Suprapubic skin (tissue), 4 donors: ENCODE data around the gene CDH15.

Source experiments
- EP300 ChIP-seq: sonication (generic); formaldehyde crosslinking; IDR thresholded peaks from one replicate; pipeline ENCODE4 v1.6.1; 2017; ENCODE audit warnings: antibody characterized with exemption
- POLR2AphosphoS5 ChIP-seq, 3 donors: sonication (generic); formaldehyde crosslinking; IDR thresholded peaks; one replicate each; pipeline ENCODE4 v1.6.1; 2017; ENCODE audit warnings: antibody characterized with exemption in 3 of 3
- TF ChIP-seq, protein P1 (sequence below), 2 donors: fragments of 200-600 bp in 1 of 2; fragments of 450-650 bp in 1 of 2; sonication (generic) in 1 of 2; IDR thresholded peaks; one replicate each; pipeline ENCODE4 v1.5.1; 2016 to 2019; ENCODE audit warnings: antibody characterized with exemption in 2 of 2, mild to moderate bottlenecking in 1 of 2, moderate library complexity in 1 of 2

DNA sequence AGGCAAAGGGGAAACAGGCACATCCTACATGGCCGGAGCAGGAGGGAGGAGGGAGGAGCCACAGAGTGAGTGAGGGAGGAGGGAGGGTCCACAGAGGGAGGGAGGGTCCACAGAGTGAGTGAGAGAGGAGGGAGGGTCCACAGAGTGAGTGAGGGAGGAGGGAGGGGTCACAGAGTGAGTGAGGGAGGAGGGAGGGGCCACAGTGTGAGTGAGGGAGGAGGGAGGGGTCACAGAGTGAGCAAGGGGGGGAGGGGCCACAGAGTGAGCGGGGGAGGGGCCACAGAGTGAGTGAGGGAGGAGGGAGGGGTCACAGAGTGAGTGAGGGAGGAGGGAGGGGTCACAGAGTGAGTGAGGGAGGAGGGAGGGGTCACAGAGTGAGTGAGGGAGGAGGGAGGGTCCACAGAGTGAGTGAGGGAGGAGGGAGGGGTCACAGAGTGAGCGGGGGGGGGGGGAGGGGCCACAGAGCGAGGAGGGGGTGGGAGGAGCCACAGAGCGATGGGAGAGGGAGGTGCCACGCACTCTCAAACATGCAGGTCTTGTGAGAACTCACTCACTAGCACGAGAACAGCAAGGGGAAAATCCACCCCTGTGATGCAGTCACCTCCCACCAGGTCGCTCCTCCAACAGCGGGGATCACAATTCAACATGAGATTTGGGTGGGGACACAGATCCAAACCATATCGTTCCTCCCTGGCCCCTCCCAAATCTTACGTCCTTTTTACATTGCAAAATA lies 24.3 kb upstream of the CDH15 start:
- TF ChIP-seq EP300 (no peak), POLR2AphosphoS5 (IDR thresholded peaks at IDR 0.05) (no peak)
- TF ChIP-seq, protein P1, sequence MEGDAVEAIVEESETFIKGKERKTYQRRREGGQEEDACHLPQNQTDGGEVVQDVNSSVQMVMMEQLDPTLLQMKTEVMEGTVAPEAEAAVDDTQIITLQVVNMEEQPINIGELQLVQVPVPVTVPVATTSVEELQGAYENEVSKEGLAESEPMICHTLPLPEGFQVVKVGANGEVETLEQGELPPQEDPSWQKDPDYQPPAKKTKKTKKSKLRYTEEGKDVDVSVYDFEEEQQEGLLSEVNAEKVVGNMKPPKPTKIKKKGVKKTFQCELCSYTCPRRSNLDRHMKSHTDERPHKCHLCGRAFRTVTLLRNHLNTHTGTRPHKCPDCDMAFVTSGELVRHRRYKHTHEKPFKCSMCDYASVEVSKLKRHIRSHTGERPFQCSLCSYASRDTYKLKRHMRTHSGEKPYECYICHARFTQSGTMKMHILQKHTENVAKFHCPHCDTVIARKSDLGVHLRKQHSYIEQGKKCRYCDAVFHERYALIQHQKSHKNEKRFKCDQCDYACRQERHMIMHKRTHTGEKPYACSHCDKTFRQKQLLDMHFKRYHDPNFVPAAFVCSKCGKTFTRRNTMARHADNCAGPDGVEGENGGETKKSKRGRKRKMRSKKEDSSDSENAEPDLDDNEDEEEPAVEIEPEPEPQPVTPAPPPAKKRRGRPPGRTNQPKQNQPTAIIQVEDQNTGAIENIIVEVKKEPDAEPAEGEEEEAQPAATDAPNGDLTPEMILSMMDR (IDR thresholded peaks at IDR 0.05) = no peak
